Stimulated activated CD8-positive, alpha-beta memory T cell treated with anti-CD3 and anti-CD28 coated beads, Interleukin-2, amount 100 ng/mL, for 1 hour (primary cell): ENCODE results near the gene HS6ST2.
"Not testable (repeated sequence)": the region's sequence is repeated elsewhere in the genome, so short reads cannot be mapped to it uniquely, and the experiment has no call there.

Experiments
- DNase-seq, 2 donors: peaks; one replicate each; pipeline ENCODE4 v3.0.0-alpha.2; 2020; ENCODE audit warnings: low read depth in 2 of 2

The HS6ST2 gene

GRCh38 chrX:132940727-132941327 is 17.6 kb downstream of the HS6ST2 start:
- no peak for DNase-seq

GRCh38 chrX:132933170-132933569 is 25.3 kb downstream of the HS6ST2 start:
- no peak for DNase-seq

- DNase-seq, result no peak
These were observed 34.0 kb downstream of the HS6ST2 start for GRCh38 chrX:132924426-132924825.

GRCh38 chrX:132918523-132918922 is 39.9 kb downstream of the HS6ST2 start:
- DNase-seq, result no peak

GRCh38 chrX:132916349-132916748 is 42.1 kb downstream of the HS6ST2 start:
- no peak for DNase-seq

- DNase-seq, result no peak
These were observed 48.8 kb downstream of the HS6ST2 start for GRCh38 chrX:132909643-132910042.

- no peak for DNase-seq
These were observed 49.5 kb downstream of the HS6ST2 start for GRCh38 chrX:132908891-132909290.

- no peak for DNase-seq
These were observed 57.7 kb downstream of the HS6ST2 start for GRCh38 chrX:132900633-132901293.

- DNase-seq, result no peak
These were observed 70.9 kb downstream of the HS6ST2 start for GRCh38 chrX:132887569-132887968.

- DNase-seq, result no peak
These were observed 75.0 kb downstream of the HS6ST2 start for GRCh38 chrX:132883358-132883915.

- DNase-seq, result not testable (repeated sequence)
These were observed 77.7 kb downstream of the HS6ST2 start for GRCh38 chrX:132880753-132881152.

- DNase-seq, result no peak
These were observed 80.4 kb downstream of the HS6ST2 start for GRCh38 chrX:132877954-132878536.

GRCh38 chrX:132876523-132877338 is 81.7 kb downstream of the HS6ST2 start:
- DNase-seq, result no peak

GRCh38 chrX:132875650-132876522 is 82.5 kb downstream of the HS6ST2 start:
- DNase-seq, result no peak

GRCh38 chrX:132862562-132862961 is 95.9 kb downstream of the HS6ST2 start:
- DNase-seq, result no peak

GRCh38 chrX:132861076-132861475 is 97.4 kb downstream of the HS6ST2 start:
- DNase-seq, result no peak

GRCh38 chrX:132860200-132860599 is 98.2 kb downstream of the HS6ST2 start:
- DNase-seq, result no peak

GRCh38 chrX:132858018-132858417 is 100.4 kb downstream of the HS6ST2 start:
- DNase-seq, result no peak

GRCh38 chrX:132855780-132856341 is 102.6 kb downstream of the HS6ST2 start:
- DNase-seq, result no peak

GRCh38 chrX:132853040-132853439 is 105.4 kb downstream of the HS6ST2 start:
- no peak for DNase-seq
